Fibroblast of villous mesenchyme (primary cell): ENCODE data around the gene YPEL1. TPM values are rescaled to one million over a fixed set of nuclear protein-coding genes. Genes with fewer than 3 reads are reported as not detected.

Source experiments
- DNase-seq: peaks from one replicate; pipeline ENCODE4 v3.0.0-alpha.2; 2010; ENCODE audit warnings: low read depth
- H3K4me3 ChIP-seq: 2 replicates; pipeline ENCODE4 v1.5.1; 2011; ENCODE audit warnings: low read depth, mild to moderate bottlenecking, low read length
- CTCF ChIP-seq: IDR thresholded peaks from 2 replicates; pipeline ENCODE4 v1.5.1; 2012; ENCODE audit warnings: low read depth, mild to moderate bottlenecking, low read length; ENCODE audit not compliant: insufficient read depth
- total RNA-seq: library from RNA; depleted of rRNA; stranded (reverse); fragments of >200 nt; gene quantifications from 2 replicates; pipeline ENCODE4 v1.2.3, GENCODE V29; 2012

Gene YPEL1
- total RNA-seq, 1 donor = under 0.01 TPM

GRCh38 chr22:21697880-21698279, 37.7 kb downstream of the YPEL1 start:
- DNase-seq = no peak
- TF ChIP-seq CTCF = no peak
- no peak overlapping the region for H3K4me3 ChIP-seq

GRCh38 chr22:21697021-21697771, 38.4 kb downstream of the YPEL1 start:
- no peak overlapping the region for H3K4me3 ChIP-seq
- TF ChIP-seq CTCF = no peak
- DNase-seq = no peak

GRCh38 chr22:21696115-21696514, 39.5 kb downstream of the YPEL1 start:
- no peak overlapping the region for H3K4me3 ChIP-seq
- no peak for DNase-seq
- TF ChIP-seq CTCF = no peak

- TF ChIP-seq CTCF = no peak
- H3K4me3 ChIP-seq = no peak overlapping the region
- no peak for DNase-seq
These were observed 40.0 kb downstream of the YPEL1 start for GRCh38 chr22:21695430-21696085.

GRCh38 chr22:21694795-21695429, 40.7 kb downstream of the YPEL1 start:
- no peak for TF ChIP-seq CTCF
- H3K4me3 ChIP-seq = no peak overlapping the region
- DNase-seq = no peak

GRCh38 chr22:21694394-21694793, 41.2 kb downstream of the YPEL1 start:
- DNase-seq = no peak
- no peak overlapping the region for H3K4me3 ChIP-seq
- TF ChIP-seq CTCF = no peak
